ENCODE results near the gene FKBP1A.

The FKBP1A gene

GRCh38 chr20:1330075-1330830, 62.6 kb downstream of the FKBP1A start:
- DNase-seq (ENCODE audit: low read depth): peak; percentile 84
- no peak overlapping the region for H3K4me3 ChIP-seq (ENCODE audit: low read length)
- no peak for TF ChIP-seq CTCF (IDR thresholded peaks at IDR 0.05; ENCODE audit: insufficient read depth, low read depth, low read length, missing control alignments)

GRCh38 chr20:1328680-1329330, 64.0 kb downstream of the FKBP1A start, which contains the start of gene SDCBP2:
TSS of gene SDCBP2 (minus strand) at chr20:1329139. CDS start at chr20:1320416, 8,723 bp downstream.
- no peak for TF ChIP-seq CTCF (IDR thresholded peaks at IDR 0.05; ENCODE audit: insufficient read depth, low read depth, low read length, missing control alignments)
- peak; percentile 87 for DNase-seq (ENCODE audit: low read depth)
- H3K4me3 ChIP-seq (ENCODE audit: low read length): peak within 1 kb of the TSS; percentile 53

GRCh38 chr20:1327827-1328679, 64.8 kb downstream of the FKBP1A start:
- no peak for DNase-seq (ENCODE audit: low read depth)
- H3K4me3 ChIP-seq (ENCODE audit: low read length): peak overlapping the region; percentile 53

GRCh38 chr20:1327241-1327653, 65.6 kb downstream of the FKBP1A start:
- DNase-seq (ENCODE audit: low read depth): peak; percentile 53
- TF ChIP-seq CTCF (IDR thresholded peaks at IDR 0.05; ENCODE audit: insufficient read depth, low read depth, low read length, missing control alignments): no peak
- H3K4me3 ChIP-seq (ENCODE audit: low read length): peak overlapping the region; percentile 53

More at GRCh38 chr20:1327827-1328679, 64.8 kb downstream of the FKBP1A start:
- no peak for TF ChIP-seq CTCF (IDR thresholded peaks at IDR 0.05; ENCODE audit: insufficient read depth, low read depth, low read length, missing control alignments)

- H3K4me3 ChIP-seq (ENCODE audit: low read length): peak overlapping the region; percentile 94
- DNase-seq (ENCODE audit: low read depth): peak; percentile 45
- TF ChIP-seq CTCF (IDR thresholded peaks at IDR 0.05; ENCODE audit: insufficient read depth, low read depth, low read length, missing control alignments): no peak
Observed at GRCh38 chr20:1326031-1326930, 66.6 kb downstream of the FKBP1A start.

Data from epithelial cell of esophagus (primary cell).